H54 (cell line): ENCODE results near the gene AGAP1.

Experiments
- DNase-seq: peaks from one replicate; pipeline ENCODE4 v3.0.0; 2011; ENCODE audit warnings: low spot score, mixed read lengths; ENCODE audit not compliant: insufficient read length
- FAIRE-seq: peaks from 3 replicates; lab custom pipeline; 2011; peaks lifted over from hg19 to GRCh38; lab: Jason Lieb, UNC
- POLR2A ChIP-seq: IDR thresholded peaks from 2 replicates; pipeline ENCODE4 v1.6.1; 2011; ENCODE audit warnings: low read depth, mild to moderate bottlenecking, low read length

AGAP1 gene

GRCh38 chr2:236092714-236093113, 598.9 kb downstream of the AGAP1 start:
- DNase-seq (no peak), FAIRE-seq (no peak)
- no peak for TF ChIP-seq POLR2A

GRCh38 chr2:236093134-236093533, 599.3 kb downstream of the AGAP1 start:
- no peak for FAIRE-seq
- TF ChIP-seq POLR2A = no peak
- DNase-seq = no peak

- no peak for TF ChIP-seq POLR2A
- DNase-seq = no peak
- no peak for FAIRE-seq
Observed at GRCh38 chr2:236095504-236095903, 601.7 kb downstream of the AGAP1 start.

GRCh38 chr2:236101311-236101950, 607.6 kb downstream of the AGAP1 start:
- FAIRE-seq (no peak), DNase-seq (no peak)
- no peak for TF ChIP-seq POLR2A

- DNase-seq (no peak), FAIRE-seq (no peak)
- no peak for TF ChIP-seq POLR2A
Observed at GRCh38 chr2:236102971-236103370, 609.1 kb downstream of the AGAP1 start.

- TF ChIP-seq POLR2A = no peak
- FAIRE-seq = no peak
- DNase-seq = no peak
Observed at GRCh38 chr2:236103981-236104380, 610.1 kb downstream of the AGAP1 start.

- no peak for TF ChIP-seq POLR2A
- FAIRE-seq = no peak
- no peak for DNase-seq
Observed at GRCh38 chr2:236105955-236106607, 612.2 kb downstream of the AGAP1 start.

GRCh38 chr2:236106761-236107160, 612.9 kb downstream of the AGAP1 start:
- FAIRE-seq = no peak
- TF ChIP-seq POLR2A = no peak
- DNase-seq = no peak

- no peak for TF ChIP-seq POLR2A
- FAIRE-seq (no peak), DNase-seq (no peak)
Observed at GRCh38 chr2:236107536-236107935, 613.7 kb downstream of the AGAP1 start.

- FAIRE-seq (no peak), DNase-seq (no peak)
- no peak for TF ChIP-seq POLR2A
Observed at GRCh38 chr2:236107942-236108625, 614.2 kb downstream of the AGAP1 start.

GRCh38 chr2:236109061-236109460, 615.2 kb downstream of the AGAP1 start:
- TF ChIP-seq POLR2A = no peak
- DNase-seq = no peak
- no peak for FAIRE-seq

- TF ChIP-seq POLR2A = no peak
- no peak for DNase-seq
Observed at GRCh38 chr2:236109473-236109872, 615.6 kb downstream of the AGAP1 start.

GRCh38 chr2:236112466-236112865, 618.6 kb downstream of the AGAP1 start:
- no peak for FAIRE-seq
- no peak for DNase-seq
- TF ChIP-seq POLR2A = no peak

More at GRCh38 chr2:236109473-236109872, 615.6 kb downstream of the AGAP1 start:
- no peak for FAIRE-seq

- FAIRE-seq (no peak), DNase-seq (no peak)
- no peak for TF ChIP-seq POLR2A
Observed at GRCh38 chr2:236113425-236113824, 619.6 kb downstream of the AGAP1 start.

GRCh38 chr2:236113948-236114347, 620.1 kb downstream of the AGAP1 start:
- no peak for TF ChIP-seq POLR2A
- DNase-seq (no peak), FAIRE-seq (no peak)
